Measurements from ENCODE around the gene FRMD4B.

- TF ChIP-seq, protein P1, sequence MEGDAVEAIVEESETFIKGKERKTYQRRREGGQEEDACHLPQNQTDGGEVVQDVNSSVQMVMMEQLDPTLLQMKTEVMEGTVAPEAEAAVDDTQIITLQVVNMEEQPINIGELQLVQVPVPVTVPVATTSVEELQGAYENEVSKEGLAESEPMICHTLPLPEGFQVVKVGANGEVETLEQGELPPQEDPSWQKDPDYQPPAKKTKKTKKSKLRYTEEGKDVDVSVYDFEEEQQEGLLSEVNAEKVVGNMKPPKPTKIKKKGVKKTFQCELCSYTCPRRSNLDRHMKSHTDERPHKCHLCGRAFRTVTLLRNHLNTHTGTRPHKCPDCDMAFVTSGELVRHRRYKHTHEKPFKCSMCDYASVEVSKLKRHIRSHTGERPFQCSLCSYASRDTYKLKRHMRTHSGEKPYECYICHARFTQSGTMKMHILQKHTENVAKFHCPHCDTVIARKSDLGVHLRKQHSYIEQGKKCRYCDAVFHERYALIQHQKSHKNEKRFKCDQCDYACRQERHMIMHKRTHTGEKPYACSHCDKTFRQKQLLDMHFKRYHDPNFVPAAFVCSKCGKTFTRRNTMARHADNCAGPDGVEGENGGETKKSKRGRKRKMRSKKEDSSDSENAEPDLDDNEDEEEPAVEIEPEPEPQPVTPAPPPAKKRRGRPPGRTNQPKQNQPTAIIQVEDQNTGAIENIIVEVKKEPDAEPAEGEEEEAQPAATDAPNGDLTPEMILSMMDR (IDR thresholded peaks at IDR 0.05) = no peak
- no peak for TF ChIP-seq POLR2A (IDR thresholded peaks at IDR 0.05)
Measured at GRCh38 chr3:69165744-69166143, 220.1 kb downstream of the FRMD4B start.

All from vagina (tissue), 2 donors.